IPS-NIHi11 (cell line): Measurements from ENCODE around the gene TXLNA.

Experiments used
- DNase-seq: peaks from one replicate; pipeline ENCODE4 v3.0.0; 2012; ENCODE audit warnings: mixed read lengths, low spot score

TXLNA gene

GRCh38 chr1:32184650-32185049, 5.2 kb downstream of the TXLNA start:
- DNase-seq, result no peak

GRCh38 chr1:32186077-32186476, 6.6 kb downstream of the TXLNA start:
- DNase-seq, result no peak

- DNase-seq, result no peak
These were observed 7.0 kb downstream of the TXLNA start for GRCh38 chr1:32186491-32186890.

- no peak for DNase-seq
These were observed 8.4 kb downstream of the TXLNA start for GRCh38 chr1:32187850-32188249.

GRCh38 chr1:32192220-32192948, 12.9 kb downstream of the TXLNA start:
- DNase-seq, result no peak

- DNase-seq, result no peak
These were observed 15.5 kb downstream of the TXLNA start for GRCh38 chr1:32194984-32195383.

- DNase-seq, result no peak
These were observed 16.1 kb downstream of the TXLNA start for GRCh38 chr1:32195531-32195930.

- no peak for DNase-seq
These were observed 16.7 kb downstream of the TXLNA start for GRCh38 chr1:32195972-32196823.

- DNase-seq, result no peak
These were observed 17.6 kb downstream of the TXLNA start for GRCh38 chr1:32197074-32197473.

- DNase-seq, result no peak
These were observed 18.4 kb downstream of the TXLNA start for GRCh38 chr1:32197837-32198236.

- no peak for DNase-seq
These were observed 19.0 kb downstream of the TXLNA start for GRCh38 chr1:32198237-32199042.

- DNase-seq, result no peak
These were observed 19.7 kb downstream of the TXLNA start for GRCh38 chr1:32199043-32199716.

- peak; percentile 31 for DNase-seq
These were observed 20.2 kb downstream of the TXLNA start for GRCh38 chr1:32199717-32200072.

- DNase-seq, result peak; percentile 86
These were observed 20.9 kb downstream of the TXLNA start, which contains the start of gene CCDC28B for GRCh38 chr1:32200226-32201010. Gene CCDC28B, plus strand, starts transcription at chr1:32200595. Its CDS starts 1,341 bp downstream, at chr1:32201936.

- peak; percentile 70 for DNase-seq
These were observed 21.8 kb downstream of the TXLNA start for GRCh38 chr1:32201011-32201855.

GRCh38 chr1:32204943-32205361, 25.5 kb downstream of the TXLNA start:
- no peak for DNase-seq

- peak; percentile 97 for DNase-seq
These were observed 26.2 kb downstream of the TXLNA start, which contains the start of gene IQCC for GRCh38 chr1:32205401-32206370. Gene IQCC, plus strand, starts transcription at chr1:32205671. Its CDS starts 11 bp downstream, at chr1:32205682.

- DNase-seq, result no peak
These were observed 29.0 kb downstream of the TXLNA start for GRCh38 chr1:32208469-32208868.

GRCh38 chr1:32208891-32209328, 29.4 kb downstream of the TXLNA start, which contains the start of gene DCDC2B:
Gene DCDC2B, plus strand, starts transcription at chr1:32209089. Its CDS starts 5 bp downstream, at chr1:32209094.
- DNase-seq, result peak; percentile 33
